HG02885 (cell line): Measurements from ENCODE around the gene ENC1.
A peak's percentile ranks its signal among the peaks of the same experiment; 100 is the strongest.
"Not testable (repeated sequence)": the region's sequence is repeated elsewhere in the genome, so short reads cannot be mapped to it uniquely, and the experiment has no call there.

Experiments used
- ATAC-seq: cut with Tn5 transposase; IDR thresholded peaks from one replicate; pipeline ENCODE4 v1.9.1; 2021; ENCODE audit warnings: mild to moderate bottlenecking; ENCODE audit not compliant: unreplicated experiment, poor library complexity

The ENC1 gene

DNA sequence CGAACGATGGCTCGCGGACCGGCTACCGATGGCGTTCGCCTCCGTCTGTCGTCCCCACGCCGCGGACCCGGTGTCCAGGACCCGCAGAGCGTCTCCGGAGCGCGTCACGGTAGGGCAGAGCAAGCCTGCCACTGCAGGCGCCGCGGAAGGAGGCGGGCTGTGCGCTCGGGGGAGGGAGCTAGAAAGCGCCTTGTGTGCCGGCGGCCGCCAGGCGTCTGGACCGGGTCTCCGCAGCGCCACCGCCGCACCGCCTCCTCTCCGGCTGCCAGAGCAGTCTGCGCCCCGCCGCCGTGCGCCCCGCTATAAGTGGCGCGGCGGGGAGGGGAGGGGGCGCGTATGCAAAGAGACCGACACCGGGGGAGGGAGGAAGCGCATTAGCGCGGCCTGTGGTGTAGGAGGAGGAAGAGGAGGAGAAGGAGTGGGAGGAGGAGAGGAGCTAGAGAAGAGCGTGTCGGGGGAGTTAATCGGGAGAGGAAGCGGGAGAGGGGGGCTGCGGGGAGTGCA is at the start of gene ENC1:
Gene ENC1 (minus strand): TSS at position 279 of the 504 bp plus-strand sequence. CDS start 4,243 bp downstream, outside the sequence.
- peak; percentile 72 for ATAC-seq

DNA sequence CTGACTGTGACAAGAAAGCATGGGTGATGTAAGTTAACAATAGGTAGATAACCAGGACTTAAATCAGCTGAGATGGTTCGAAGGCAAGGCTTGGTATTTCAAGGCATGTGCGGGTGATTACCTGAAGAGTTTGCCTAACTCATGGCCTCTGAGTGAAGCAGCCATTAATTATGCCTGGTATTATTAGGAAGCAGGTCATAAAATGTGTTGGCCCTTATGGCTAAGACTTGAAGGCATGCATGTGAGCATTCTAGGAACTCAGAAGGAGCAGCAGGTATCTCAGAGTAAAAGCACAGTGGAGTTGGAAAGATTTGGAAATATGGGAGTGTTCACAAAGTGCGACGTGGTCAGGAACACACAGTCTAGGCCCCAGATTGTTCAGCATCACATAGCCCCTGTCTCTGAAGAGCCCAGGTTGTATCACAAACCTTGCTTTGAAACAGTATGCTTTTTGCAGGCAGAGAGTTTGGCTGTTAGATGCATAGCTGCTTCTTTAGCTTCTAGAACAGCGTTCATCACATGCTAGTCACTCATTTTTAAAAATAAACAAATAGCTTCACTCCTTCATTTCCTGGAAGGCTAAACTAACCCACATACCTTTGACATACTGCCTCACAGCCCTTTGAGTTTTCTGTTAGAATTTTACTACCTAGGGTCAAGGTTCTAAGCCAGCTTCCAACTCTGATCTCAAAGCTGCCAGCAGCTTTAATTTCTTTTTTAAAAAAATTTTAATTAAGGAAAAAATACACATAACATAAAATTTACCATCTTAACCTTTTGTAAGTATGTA is 46.6 kb upstream of the ENC1 start:
- no peak for ATAC-seq

DNA sequence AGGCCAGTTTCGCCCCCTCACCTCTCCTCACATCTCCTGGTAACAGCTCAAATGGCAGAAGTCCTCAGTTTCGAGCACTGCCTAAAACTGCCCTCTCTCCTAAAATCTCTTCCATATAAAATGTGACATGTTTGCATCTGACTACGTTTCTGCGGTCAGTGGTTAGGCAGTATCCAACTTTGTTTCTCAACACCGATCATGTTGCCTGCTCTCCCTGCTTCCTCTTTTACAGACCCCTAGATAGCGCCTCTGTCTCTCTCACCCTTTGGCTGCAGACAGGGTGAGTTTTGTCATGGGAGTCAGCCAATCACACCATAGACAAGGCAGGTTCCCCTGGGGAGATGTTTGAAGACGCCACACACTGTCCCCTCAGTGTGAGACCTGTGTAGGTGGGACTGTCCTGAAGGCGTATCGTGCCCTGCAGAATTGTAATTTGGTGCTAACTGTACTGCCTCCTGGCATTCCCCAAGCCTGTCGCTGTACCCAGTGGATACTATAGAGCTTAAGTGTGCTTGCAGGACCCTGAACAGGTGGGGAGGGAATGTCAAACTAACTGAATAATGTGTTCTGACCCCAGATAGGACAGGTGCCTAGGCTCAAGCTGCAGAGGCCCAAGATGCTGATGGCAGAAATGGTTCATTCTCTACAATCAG is 45.6 kb upstream of the ENC1 start:
- peak; percentile 55 for ATAC-seq

- ATAC-seq, result peak; percentile 85
Measured at GRCh38 chr5:74684900-74685851, 44.6 kb upstream of the ENC1 start, which contains the start of gene HEXB. Gene HEXB (plus strand): TSS chr5:74685233. CDS start chr5:74685261, 28 bp downstream.

- ATAC-seq, result no peak
Measured at GRCh38 chr5:74679966-74680365, 39.4 kb upstream of the ENC1 start.

- not testable (repeated sequence) for ATAC-seq
Measured at GRCh38 chr5:74679300-74679699, 38.8 kb upstream of the ENC1 start.

- not testable (repeated sequence) for ATAC-seq
Measured at GRCh38 chr5:74678123-74678522, 37.6 kb upstream of the ENC1 start.

GRCh38 chr5:74676466-74676865 is 35.9 kb upstream of the ENC1 start:
- not testable (repeated sequence) for ATAC-seq

DNA sequence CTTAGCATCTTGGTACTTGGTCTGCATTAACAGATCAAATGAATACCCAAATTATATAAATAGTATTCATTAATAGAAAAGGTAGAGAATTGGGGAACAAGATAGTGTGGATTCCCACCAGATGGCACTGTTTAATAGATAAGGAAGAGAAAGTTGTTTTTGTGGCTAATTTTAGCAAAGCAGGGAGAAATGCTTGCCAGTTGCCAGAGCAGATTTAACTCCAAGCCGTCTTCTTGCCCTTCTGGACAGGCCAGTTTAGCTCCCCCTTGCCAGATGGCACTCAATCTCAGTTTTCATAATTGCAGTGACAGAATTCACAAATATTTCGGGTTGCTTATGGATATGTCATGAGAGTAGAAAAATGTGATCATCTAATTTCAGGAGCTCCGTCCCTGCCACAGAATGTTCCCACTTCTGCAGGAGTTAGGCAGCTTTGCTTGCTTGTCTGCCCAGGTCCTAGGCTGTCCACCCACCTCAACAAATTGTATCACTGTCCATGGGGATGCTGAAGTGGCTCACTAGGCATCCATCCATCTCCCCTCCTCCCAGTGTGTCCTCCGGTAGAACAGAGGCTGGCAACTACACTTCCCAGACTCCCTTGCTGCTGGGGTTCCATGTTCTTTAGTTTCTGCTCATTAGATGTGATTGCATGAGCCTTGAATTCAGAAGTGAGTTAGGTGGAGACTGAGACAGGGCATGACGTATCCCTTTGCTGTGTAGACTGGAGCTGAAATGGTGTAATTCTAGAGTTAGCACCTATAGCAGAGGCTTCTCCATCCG is 32.7 kb upstream of the ENC1 start:
- ATAC-seq, result no peak

DNA sequence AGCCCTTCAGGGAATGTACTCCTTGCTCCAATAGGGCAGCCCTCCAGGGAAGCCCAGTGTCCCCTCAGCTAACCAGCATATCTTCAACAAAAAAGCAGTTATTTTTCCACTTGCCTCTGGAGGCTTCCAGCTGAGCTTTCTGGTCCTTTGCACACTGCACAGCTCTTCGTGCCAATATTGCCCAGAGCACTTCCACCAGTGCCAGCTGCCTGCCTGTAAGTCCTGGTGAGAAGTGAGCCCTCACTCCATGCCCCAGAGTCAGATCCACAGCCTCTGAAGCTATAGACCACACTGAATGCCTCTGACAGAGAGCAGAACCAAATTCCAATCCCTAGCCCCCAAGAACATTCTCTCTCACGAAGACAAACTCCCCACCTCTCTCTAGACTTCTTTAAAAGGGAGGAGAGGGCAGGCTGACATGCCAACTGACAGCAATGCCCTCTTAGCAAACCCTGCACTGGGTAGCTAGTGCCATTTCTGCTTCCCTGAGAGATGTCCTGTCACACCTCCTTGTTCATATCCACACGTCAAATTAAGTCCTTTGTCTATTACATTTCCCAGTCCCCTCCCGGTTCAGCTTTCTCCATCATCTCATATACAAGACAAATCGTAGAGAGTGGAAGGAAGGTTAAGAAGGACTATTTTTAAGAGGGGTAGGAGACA is 31.8 kb upstream of the ENC1 start:
- ATAC-seq, result no peak

DNA sequence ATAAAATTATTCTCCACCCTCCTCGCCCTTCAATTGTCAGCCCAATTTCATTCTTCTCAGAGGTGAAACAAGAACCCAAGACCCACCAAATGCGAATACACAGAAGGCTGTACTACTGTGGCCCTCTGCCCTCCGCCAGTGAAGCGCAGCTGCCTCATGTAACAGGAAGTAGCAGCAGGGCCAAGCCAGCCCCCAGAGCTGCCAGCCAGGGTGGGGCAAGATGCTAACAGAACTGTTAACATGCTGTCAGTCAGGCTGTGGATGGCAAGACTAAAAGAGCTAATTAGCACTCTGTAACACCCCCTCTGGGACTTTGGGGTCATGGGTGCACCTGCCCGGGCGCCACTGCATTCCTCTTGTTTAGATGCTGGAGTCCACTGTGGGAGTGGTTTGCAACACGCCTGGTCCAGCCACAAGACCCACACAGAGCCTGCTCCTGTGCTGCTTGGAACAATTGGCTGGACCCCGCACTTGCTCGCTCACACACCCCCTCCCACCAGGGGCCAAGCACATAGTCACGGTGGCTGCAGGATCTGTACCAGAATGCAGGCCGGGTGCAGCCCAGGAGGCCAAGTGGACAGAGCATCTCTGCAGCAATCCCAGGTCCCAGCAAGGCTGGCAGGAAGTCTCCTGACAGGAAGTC is 30.0 kb upstream of the ENC1 start:
- no peak for ATAC-seq

DNA sequence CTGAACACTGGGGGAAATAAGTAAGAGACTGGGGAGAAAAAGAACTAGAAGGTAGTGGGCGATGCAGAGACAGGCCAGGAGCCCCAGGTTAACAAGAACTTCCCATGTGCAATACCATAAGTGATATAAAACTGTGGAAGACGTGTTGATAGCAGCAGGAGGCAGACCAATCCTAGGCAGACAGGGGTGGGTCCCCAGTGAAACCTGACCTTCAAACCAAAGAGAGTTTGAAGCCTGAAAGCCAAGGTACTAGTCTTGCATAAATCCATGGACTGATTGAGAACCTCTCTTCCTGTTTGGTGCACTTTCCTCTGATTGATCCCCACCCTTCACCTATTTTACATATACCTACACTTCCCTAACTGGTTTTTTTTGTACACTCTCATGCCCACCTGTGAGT is 29.3 kb upstream of the ENC1 start:
- ATAC-seq, result no peak

GRCh38 chr5:74667396-74667795 is 26.9 kb upstream of the ENC1 start:
- ATAC-seq, result no peak

DNA sequence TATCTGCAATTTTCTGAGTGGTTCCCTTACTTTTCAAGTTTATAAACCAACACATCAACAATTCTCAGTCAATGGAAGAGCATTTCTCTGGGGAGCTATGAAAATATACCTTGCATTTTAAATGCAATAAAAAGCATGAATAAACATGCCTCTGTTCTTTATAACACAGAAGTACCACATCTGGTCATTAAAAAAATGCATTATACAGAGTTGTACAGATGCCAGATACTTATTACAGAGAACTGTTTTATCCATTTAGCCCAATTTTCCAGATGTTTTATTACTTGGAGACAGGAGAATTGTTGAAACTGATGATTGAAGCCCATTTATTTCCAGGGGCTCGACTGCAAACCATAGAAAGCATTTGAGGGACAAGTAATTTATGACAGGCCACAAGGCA is 25.3 kb upstream of the ENC1 start:
- no peak for ATAC-seq

GRCh38 chr5:74665273-74665672 is 24.7 kb upstream of the ENC1 start:
- no peak for ATAC-seq

DNA sequence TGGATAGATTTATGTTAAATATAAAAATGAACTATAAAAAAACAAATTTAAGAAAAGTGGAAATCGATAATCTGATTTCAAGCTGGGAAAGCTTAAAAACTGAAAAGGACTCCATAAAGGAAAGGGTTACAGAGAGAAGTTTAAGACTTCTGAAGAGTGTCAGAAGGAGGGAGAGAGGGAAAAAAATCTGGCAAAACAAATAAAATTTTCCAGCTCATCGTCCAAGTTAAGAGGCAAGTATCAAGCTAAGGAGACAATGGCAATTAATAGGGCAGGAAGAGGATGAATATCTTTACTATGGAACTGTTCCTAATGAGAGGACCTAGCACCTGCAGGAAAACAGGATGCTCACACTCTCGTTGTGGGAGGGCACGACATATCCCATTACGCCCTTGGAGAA is 24.0 kb upstream of the ENC1 start:
- ATAC-seq, result no peak

DNA sequence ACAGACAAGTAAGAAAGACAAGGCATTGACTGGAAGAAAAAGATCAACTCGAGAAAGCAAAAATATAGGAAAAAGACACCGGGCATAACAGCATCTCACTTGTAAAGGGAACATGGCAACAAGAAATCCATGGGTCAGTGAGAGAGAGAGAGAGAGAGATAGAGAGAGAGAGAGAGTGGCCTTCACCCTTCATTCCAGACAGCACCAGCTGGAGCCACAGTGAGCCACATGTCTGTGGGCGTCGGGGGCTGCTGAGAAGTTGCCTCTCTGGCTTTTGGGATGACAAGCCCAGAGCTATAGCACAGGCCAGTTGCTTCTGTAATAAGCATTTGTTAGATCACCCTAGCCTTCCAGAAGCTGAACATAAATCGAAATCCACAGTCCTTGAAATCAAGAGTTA is 20.3 kb upstream of the ENC1 start:
- ATAC-seq, result no peak

- ATAC-seq, result no peak
Measured at GRCh38 chr5:74660140-74660539, 19.6 kb upstream of the ENC1 start.

DNA sequence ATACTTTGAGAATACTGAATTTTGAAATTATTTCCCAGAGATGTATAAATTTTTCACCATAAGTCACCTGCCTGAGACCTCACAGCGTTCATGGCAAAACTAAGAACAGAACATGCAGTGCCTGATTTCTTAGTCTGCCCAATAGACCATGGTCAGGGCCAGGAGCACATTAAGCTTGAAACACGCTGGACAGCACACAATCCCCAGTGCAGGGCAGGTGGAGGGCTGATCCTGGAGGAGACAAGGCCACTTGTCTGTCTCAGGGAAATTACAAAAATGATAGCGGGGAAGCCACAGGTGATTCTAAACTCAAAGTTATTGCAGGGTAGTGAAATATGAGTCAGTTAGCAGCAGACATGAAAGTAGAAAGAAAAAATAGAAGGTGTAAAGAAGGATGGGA is 18.6 kb upstream of the ENC1 start:
- no peak for ATAC-seq
